ENCODE measurements around the gene PTPN20. TPM values are rescaled to one million over a fixed set of nuclear protein-coding genes. Genes with fewer than 3 reads are reported as not detected.

Gene PTPN20
- total and polyA plus RNA-seq, 2 donors from 2014 or later = 1.9 to 2.6 TPM

GRCh38 chr10:47051741-47052238 is 140.6 kb downstream of the PTPN20 start:
- no peak for TF ChIP-seq CTCF (IDR thresholded peaks at IDR 0.05; ENCODE audit: borderline replicate concordance, extremely low read depth, insufficient read depth)
- no peaks in the 10 kb centered on the region for H3K27me3 ChIP-seq (ENCODE audit: control insufficient read depth, insufficient read depth, low read length)
- H3K4me3 ChIP-seq (ENCODE audit: low read length in 3 of 3) = no peak overlapping the region
- intact Hi-C loops (cut with DNase I) = no loop called here
- H3K9me3 ChIP-seq (ENCODE audit: control insufficient read depth in 2 of 3, insufficient read depth in 1 of 3, low read length in 3 of 3) = no peaks in the 10 kb centered on the region
- H3K9ac ChIP-seq (ENCODE audit: low read length in 3 of 3) = no peak overlapping the region
- DNase-seq (no peak), FAIRE-seq (no peak)
- H3K36me3 ChIP-seq (ENCODE audit: control insufficient read depth in 2 of 3, insufficient read depth in 3 of 3, low read length in 3 of 3) = no peaks in the 10 kb centered on the region
- no peak overlapping the region for H3K27ac ChIP-seq (ENCODE audit: low read depth in 2 of 2, low read length in 2 of 2)
- no peaks in the 10 kb centered on the region for H3K4me1 ChIP-seq (ENCODE audit: control insufficient read depth in 2 of 3, insufficient read depth in 2 of 3, low read depth in 1 of 3, low read length in 3 of 3)

Measured in kidney (tissue), 14 donors.